Activated CD4-positive, alpha-beta T cell treated with anti-CD3 and anti-CD28 coated beads for 4 hours (primary cell): ENCODE measurements around the gene IL25.
"Not testable (repeated sequence)": the region's sequence is repeated elsewhere in the genome, so short reads cannot be mapped to it uniquely, and the experiment has no call there.

Experiments used
- DNase-seq, 2 donors: peaks; one replicate each; pipeline ENCODE4 v3.0.0-alpha.2; 2020

Gene IL25

DNA sequence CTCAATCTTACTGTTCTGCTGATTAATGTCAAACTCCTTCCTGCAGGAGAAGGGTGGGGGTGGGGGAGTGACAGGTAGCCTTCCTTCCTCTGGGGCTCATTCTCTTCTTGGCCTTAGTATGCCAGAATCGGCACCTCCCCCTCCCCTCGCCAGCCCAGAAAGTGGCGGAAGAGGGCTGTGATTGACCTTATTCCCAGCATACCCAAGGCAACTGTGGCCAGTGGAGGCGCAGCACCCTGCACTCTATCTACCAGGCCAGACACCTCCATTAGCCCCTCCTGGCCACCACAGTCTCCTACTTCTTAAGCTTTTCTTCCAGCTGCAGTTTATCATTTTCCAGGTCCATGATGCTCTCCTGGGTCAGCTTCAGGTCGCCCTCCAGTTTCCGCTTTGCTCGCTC, 20.0 kb downstream of the IL25 start:
- DNase-seq, result no peak

DNA sequence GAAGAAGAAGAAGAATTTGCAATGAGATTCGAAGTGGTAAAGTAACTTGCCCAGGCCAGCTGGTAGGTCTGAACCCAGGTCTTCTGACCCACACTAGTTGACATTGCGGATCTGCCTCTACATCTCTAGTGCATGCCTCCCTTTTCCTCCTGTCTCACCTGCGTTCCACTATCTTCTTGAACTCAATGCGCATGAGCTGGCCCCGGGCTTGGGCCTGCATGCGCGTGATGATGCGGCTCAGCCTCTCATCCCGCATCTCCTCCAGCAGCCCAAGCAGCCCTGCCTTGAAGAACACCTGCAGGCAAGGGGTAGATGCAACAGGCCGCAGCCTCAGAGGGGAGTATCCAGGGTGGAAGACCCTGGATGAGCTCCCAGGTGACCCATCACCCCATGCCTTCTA, 23.5 kb downstream of the IL25 start:
- DNase-seq, result no peak

DNA sequence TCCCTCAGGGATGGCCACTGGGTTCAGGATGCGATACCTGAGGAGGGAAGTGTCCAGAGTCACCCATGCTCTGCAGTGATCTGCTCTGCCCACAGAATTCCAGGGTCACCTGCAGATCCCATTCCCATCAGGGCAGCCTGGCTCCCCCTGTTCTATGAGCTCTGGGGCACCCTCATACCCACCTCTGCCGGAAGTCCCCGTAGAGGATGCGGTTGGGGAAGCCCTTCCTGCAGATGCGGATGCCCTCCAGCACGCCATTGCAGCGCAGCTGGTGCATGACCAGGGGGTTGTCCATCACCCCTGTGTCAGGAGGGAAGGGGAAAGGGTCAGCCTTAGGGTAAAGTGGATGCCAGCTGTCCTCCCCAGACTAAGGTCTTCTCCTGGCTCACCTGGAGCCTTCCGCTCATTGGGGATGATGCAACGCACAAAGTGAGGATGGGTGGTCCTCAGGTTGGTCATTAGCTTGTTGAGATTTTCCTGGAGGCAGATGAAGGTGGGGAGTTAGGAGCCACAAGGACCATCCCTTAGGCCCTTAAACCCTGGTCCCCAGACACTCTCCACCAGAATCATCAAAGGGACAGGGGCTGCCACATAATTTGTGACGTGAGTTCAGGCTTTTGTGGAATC, 24.3 kb downstream of the IL25 start:
- DNase-seq, result no peak

DNA sequence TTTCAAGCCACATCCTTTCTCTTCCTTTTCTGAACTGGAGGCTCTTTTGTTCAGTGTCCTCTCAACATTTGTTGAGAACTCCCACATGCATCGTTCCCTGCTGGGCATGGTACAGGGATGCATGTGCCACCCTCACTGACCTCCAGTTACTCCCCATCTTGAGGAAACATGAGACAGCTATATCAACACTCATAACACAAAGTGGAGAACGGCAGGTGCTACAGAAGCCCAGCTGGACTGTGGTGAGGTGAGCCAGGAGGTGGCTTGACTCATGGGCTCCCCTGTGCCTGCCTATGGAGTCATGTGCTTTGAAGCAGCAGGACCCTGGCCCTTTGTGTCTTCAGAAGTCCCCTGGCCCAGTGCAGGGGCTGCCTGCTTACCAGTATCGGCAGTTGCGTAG, 25.7 kb downstream of the IL25 start:
- no peak for DNase-seq

DNA sequence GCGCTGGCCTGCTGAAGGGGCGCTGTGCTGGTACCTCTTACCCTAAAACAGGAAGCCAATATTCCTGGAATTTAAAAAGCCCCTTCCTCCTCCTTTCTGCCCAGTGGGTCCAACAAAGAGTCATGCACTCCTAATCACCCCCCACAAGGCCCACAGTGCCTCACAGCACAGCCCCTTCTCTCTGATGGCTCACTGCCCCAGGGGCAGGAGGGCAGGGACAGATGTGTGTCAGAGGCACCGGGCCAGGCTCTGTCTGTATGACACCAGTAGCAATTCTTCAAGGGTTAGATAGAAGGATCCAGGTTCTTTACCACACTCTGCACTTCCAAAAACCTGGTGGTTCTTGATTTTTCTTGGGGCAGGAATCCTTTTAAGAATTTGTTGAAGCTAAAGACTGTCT, 26.5 kb downstream of the IL25 start:
- no peak for DNase-seq

DNA sequence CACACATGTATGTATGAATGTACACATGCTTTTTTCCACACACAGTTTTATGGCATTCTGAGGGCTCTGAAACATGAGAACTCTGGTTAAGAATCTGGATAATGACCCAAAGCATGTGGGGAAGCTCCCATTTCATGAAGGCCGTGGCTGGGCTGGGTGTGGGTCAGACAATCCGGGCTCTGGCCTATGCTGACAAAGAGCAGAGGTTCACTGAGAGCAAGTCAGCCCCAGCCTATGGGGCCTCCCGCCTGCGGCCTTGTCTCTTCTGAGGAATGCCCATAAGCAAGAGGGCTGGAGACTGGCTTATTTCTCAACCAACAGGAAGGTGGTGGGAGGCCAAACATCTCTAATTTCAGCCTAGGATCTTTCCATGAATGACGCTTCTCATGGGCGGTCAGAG, 27.0 kb downstream of the IL25 start:
- DNase-seq, result no peak

DNA sequence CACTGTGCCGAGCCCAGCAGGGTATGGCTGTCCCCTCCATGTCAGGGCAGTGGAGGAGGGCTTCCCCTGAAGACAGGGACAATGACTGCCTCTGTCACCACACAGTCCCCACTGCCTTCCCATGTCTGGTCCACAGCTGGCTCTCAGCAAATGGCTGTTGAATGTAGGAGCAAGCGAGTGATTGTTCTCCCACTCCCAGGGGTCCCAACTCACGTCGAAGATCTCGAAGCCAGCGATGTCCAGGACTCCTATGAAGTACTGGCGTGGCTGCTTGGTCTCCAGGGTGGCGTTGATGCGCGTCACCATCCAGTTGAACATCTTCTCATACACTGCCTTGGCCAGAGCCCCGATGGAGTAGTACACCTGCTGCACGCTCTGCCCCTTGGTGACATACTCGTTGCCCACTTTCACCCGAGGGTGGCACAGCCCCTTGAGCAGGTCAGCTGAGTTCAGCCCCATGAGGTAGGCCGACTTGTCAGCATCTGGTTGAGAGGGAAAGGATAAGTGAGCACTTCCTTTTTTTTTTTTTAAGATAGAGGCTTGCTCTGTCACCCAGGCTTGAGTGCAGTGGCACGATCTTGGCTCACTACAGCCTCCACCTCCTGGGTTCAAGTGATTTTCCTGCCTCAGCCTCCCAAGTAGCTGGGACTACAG, 28.0 kb downstream of the IL25 start:
- not testable (repeated sequence) for DNase-seq

DNA sequence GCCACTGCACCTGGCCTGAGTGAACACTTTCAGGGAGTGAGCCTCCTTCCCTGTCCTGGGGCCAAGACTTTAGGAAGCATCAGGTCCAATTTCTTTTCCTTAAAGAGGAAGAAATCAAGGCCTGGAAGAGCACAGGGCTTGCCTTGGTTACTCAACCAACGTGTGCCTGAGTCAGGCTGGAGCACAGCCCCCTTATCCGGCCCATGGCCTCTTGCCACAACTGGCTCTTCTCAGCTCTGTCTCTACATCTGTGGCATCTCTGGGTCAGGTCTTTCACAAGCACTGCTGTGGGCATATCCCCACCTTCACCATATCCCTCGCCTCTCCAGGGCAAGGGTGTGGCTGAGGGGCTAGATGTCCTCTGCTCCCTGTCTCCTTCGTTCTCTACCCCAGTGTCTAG, 28.7 kb downstream of the IL25 start:
- DNase-seq, result no peak

DNA sequence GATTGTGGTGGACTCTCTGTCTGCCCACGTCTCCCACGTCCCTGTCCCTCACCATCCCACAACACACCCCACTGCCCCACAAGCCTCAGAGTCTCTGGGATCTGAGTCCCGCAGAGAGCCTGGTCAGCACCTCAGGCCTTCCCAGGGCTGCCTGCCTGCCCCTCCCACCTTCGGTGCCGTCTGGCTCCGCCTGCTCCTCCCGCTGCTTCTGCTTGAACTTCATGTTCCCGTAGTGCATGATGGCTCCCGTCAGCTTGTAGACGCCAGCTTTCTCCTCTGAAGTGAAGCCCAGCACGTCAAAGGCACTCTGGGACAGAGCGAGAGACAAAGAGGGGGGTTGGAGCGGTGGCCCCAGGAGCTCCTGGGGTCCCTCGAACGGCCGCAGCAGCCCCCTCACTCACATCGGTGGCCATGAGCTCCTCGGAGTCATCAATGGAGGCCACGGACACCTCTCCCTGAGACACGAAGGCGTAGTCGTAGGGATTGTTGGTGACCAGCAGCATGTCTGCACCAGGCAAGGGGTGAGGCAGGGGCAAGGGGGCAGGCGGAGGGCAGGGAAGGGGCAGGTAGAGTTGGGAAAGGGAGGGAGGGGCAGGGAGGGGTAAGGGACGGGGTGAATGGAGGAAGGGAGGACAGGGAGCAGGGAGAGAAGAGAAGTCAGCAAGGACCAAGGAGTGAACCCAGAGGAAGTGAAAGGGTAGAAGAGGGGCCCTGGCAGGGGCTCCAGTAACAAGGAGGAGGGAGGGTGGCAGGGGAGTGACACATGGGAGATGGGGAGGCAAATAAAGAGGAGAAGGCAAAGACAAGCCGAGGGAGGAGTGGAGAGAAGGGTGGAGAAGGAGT, 29.9 kb downstream of the IL25 start:
- DNase-seq, result no peak

DNA sequence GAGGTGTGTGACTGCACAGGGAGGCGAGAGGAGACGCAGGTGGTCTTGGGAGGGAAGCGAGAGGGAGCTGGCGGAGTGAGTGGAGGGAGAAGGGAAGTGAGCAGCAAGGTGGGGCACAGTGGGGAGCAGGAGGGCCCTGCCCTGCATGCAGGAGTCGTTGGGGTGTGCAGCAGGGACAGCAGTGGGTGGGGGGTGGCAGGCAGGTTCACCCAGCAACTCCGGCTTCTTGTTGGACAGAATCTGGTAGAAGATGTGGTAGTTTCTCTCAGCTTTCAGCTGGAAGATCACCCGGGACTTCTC, 30.5 kb downstream of the IL25 start:
- DNase-seq, result no peak

DNA sequence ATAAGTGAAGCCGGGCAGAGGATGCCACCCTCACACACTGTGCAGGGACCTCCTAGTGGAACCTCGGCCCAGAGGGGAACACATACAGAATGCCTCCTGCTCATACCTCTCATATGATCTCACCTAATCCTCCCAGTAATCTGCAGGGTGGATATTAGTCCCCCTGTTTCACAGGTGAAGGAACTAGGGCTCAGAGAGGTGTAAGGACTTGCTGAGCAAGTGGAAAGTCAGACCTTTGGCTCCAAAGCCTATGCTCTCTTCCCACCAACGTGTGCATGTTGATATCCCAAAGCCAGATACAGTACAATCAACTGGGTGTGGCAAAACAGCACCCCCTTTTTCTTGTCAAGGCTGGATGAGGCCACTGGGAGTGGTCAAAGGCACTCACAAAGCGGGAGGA, 31.3 kb downstream of the IL25 start:
- no peak for DNase-seq

DNA sequence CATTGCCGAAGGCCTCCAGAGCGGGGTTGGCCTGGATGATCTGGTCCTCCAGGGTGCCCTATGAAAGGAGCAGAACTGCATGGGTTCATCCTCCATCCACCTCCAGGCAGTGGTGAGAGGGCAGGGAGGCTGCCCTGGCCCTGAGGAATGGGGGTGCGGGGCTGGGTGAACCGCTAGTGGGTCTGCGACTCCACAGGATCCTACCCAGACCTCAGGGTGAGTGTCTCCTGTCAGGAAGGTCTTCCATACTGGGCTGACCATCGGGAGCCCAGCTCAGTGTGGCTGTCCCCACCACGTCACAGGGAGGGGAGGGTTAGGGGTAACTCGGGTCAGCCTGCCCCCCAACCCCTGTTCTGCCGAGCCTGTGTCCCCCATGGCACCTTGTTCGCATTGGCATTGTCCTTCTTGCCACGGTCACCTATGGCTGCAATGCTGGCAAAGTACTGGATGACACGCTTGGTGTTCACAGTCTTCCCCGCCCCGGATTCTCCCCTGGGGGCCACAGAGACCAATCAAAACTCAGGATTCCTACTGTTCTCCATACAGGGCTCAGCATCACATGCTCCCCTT, 31.8 kb downstream of the IL25 start:
- no peak for DNase-seq

DNA sequence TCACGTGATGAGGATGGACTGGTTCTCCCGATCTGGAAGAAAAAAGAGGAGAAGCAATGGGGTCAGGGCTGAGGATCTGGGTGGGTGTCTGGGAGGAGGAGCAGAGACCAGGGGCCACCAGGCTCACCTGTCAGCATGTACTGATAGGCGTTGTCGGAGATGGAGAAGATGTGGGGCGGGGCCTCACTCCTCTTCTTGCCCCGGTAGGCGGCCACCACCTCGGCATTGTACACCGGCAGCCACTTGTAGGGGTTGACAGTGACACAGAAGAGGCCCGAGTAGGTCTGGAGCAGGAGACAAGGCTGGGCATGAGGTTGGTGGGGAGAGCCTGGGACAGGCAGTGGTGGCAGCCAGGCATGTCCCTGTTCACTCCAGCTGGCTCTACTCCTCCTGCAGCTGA, 32.5 kb downstream of the IL25 start:
- DNase-seq, result no peak

DNA sequence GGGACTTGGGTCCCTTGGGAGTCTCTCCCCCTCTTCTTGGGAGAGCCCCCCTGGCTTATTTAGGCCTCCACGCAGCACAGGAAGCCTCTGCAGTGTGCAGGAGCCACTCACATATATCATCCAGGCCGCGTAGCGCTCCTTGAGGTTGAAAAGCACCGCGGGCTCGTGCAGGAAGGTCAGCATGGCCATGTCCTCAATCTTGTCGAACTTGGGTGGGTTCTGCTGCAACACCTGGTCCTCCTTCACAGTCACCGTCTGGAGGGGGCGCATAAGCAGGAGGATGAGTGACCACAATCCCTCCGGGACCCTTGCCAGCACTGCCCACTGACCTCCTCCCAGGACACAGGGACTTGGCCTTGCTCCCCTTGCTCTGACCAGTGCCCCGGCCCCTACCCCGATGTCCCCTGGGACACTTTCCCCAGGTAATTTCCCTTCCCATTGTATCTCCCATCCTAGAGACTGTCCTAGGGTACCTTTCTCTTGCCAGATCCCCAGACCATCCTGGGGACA, 33.0 kb downstream of the IL25 start:
- no peak for DNase-seq

DNA sequence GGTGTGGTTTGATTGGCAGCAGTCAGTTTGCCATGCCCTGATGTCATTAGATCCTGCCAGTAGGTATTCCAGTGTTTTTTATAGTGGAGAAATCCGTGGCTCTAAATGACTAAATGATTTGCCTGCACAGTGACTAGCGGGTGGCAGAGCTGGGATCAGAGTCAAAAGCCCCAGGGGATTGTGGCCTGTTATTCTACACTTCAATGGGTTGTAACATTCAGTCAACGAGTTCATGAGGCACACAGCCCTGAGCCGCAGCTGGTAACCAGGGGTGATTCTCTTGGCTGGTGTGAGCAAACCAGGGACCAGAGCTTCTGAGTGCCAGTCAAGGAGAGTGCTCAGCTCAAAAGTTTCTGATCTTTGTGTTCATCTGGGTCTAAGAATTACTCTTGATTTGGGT, 33.6 kb downstream of the IL25 start:
- no peak for DNase-seq

DNA sequence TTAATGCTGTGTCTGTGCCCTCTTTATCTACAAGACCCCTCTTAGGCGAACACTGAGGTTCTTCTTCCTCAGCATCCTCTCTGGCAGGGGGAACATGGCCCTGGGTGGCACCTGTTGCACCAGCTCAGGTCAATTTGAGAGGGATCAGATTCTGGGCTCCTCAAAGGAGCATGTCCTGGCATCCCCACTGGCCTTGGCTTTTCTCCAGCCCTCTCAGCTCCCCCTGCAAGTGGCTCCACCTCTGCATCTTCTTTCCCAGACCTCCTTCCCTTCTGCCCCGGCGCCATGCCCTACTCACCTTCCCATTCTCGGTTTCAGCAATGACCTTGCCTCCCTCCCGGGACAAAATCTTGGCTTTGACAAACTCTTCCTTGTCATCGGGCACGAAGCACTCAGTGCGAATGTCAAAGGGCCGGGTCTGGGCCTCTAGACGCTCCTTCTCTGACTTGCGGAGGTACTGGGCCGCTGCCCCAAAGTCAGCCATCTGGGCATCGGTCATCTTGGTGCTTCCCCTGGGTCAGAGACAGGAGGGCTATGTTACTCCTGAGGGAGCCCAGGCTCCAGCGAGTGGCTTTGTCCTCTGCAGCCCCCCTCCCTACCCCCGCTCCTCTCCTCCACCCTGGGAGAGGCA, 34.2 kb downstream of the IL25 start:
- no peak for DNase-seq

DNA sequence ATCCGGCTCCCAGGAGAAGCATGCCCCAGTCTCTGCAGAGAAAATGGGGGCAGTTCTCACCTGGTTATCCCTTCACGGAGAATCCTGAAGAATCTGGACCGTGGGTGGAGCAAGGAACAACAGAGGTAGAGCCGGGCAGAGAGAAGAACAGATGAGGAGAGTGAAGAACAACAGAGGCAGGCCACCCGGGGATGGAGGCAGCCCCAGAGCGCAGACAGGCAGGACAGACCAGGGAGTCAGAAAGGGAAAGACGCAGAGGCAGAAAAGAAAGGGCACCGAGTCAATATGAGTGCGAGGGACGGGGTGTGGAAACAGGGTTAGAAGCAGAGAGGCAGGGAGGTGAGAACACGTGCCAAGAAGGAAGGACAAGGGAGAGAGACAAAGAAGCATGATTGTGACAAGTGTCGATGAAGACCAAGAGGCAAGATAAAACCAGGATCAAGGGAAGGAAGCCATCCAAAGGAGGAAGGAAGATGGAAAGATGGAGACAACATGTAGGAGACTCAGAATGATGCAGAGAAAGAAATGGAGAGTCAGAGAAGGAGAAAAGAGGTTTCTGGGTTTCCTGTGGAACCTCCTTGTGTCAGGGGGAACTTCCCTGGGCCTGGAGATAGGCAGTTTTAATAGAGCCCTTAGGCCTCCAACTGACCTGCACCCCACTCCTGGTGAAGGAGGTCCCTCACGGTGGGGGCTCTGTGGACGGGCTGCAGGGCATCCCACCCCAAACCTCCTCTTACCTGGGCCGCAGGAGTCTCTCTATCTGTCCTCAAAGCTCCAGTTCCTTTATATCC, 35.1 kb downstream of the IL25 start, which contains the start of gene MYH6:
Gene MYH6 (minus strand): TSS at position 758 of the 791 bp plus-strand sequence. CDS start 1,050 bp downstream, outside the sequence.
- DNase-seq, result no peak

DNA sequence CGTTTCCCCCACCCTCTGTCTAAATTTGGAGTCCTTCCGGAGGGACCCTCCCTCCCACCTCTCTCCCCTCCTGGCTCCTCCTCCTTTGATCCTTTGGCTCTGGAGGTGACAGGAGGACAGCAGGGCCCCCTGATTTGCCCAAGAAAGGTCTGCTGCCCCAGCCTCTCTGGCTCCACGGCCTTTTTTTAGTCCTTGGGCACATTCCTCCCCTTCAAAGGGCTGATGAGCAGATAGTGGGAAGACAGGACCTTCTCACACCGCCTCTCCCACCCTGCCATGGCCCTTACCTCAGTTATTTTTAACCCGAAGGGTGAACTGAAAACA, 35.7 kb downstream of the IL25 start:
- no peak for DNase-seq

DNA sequence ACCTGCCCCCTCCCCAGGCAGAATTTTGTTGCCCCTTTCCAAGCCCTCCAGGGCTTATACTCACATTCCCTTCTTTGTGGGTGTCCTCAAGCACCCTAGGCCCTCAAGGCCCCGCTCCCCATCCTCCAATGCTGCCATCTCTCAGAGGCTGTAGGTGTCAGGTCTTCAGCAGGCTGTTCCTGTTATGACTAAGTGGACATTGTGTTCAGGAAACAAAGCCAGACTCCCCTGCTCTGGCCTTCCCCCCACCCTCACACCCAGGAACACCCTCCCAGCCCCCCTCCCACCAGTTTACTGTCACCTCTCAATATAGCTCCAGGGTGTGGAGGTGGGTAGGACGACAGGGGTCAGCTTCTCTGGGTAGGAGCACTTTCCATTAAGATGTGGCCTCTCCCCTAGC, 36.9 kb downstream of the IL25 start:
- DNase-seq, result no peak

DNA sequence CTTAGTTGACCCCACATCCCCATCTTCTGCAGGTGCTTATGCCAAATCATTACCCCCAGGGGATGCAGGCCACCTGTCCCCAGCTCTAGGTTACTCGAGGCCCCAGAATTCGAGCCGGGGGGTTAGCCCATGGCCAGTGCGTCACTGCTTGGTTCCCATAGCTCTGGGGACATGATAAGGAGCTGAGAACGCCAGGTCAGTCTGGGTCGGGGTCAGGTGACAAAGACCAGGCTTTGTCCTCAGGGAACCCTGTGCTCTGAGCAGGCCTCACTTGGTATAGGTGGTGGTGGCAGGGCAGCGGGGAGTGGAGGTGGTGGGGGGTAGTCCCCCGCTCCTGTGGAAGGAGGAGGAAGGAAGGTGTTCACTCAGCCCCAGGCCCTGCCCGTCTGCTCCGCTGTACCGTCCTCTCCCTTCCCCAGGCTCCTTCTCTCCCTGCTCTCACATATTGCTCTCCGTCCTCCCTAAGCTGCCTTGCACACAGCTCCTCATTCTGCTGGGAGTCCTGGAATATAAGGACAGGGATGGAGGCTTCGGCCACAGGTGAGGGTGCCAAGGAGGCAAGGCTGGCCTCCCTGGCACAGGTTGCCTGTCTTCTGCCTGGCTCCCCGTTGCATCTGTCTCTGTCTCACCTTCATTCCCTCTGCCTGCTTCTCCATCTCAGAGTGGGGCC, 37.5 kb downstream of the IL25 start:
- DNase-seq, result no peak

DNA sequence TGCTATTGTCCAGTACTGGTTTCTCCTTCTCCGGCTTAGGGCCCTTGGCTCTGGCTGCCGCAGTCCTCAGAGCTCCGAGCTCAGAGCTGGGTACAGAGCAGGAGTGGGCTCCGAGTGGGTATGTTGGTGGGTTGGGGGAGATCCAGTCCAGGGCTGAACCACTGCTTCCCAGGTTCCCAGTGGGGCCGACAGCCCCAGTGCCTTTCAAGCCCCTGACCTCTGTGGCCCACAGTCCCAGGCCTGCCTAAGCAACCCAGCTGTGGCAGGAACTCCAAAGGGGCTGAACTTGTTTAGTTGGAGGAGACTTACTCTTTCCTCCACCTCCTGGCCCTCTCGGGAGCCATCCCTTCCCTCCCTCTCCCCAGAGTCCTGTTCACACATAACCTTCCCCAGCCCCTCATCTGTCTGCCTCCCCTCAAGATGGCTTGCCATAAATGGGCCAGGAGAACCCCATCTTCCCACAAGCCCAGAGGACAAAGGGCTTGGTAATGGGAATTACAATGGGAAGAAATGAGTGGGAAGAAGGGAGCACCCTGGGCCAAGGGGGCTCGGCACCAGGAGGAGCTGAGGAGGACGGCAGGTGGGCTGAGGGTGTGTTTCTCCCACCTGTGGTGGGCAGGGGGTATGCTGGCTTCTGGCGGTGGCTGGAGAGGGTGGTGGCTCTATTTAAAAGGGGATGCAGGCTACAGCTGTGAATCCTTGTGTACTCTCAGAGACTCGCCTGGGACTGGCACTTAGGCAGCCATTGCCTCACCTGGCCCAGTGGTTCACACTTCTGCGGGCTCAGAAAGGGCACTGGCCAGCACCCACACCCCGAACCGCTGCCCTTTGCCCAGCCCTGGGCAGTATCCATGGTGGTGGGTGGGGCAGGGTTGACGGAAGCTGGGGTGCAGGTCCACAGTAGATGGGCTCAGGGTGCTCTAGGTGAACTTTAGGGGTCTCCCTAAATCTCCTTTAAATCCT, 39.2 kb downstream of the IL25 start:
- no peak for DNase-seq
